ENCODE results near the gene MARF1.

DNA sequence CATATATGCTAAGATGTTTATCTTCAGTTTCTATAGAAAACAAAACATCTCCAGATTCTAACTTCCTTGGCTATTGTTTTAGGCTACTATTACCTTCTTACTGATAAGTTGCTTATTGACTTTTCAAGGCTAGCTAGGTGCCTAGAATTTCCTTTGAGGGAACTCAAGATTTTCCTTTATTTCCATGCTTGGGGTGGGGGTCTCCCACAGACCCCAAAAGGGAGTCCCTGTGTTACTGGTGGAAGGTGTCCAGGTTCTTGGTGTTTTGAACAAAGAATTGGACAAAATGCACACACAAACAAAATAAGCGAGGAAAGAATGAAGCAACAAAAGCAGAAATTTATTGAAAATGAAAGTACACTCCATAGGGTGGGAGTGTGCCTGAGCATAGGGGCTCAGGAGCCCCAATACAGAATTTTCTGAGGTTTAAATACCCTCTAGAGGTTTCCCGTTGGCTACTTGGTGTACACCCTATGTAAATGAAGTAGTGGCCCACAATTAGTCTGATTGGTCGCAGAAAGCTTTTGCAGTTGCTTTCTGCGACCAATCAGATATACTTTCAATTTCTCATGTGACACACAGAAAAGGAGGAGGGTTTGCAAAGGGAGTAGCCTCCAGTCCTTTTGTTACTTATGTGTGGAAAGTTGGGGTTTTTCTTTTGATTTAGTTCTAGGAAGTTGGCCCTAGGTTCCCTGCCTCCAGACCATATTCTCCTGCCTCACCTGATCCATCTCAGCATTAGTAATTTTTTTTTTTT, 67.5 kb downstream of the MARF1 start:
- TF ChIP-seq POLR2A (conservative IDR thresholded peaks at IDR 0.05): peak; percentile 77
- no peak for TF ChIP-seq ZSCAN29 (IDR thresholded peaks at IDR 0.05)
- no peak for TF ChIP-seq SIX5 (IDR thresholded peaks at IDR 0.05; ENCODE audit: borderline replicate concordance in 1 of 2, insufficient read depth in 1 of 2, low read depth in 1 of 2, low read length in 2 of 2)
- TF ChIP-seq MAFK (IDR thresholded peaks at IDR 0.05; ENCODE audit: low read length): no peak
- TF ChIP-seq RNF2 (IDR thresholded peaks at IDR 0.05): 0 out of 2 replicates have a peak, but pooled peaks have one; percentile 6
- peak; percentile 29 for TF ChIP-seq TAF1 (IDR thresholded peaks at IDR 0.05; ENCODE audit: control insufficient read depth, extremely low read depth, insufficient read depth, low read length, severe bottlenecking)
- no peak for TF ChIP-seq RB1 (IDR thresholded peaks at IDR 0.05; ENCODE audit: low read depth)
